Measurements from ENCODE around the gene GRID1. TPM values are rescaled to one million over a fixed set of nuclear protein-coding genes. Genes with fewer than 3 reads are reported as not detected.

Gene GRID1
- total RNA-seq, 1 experiment from 2014 or later = 0.37 TPM

DNA sequence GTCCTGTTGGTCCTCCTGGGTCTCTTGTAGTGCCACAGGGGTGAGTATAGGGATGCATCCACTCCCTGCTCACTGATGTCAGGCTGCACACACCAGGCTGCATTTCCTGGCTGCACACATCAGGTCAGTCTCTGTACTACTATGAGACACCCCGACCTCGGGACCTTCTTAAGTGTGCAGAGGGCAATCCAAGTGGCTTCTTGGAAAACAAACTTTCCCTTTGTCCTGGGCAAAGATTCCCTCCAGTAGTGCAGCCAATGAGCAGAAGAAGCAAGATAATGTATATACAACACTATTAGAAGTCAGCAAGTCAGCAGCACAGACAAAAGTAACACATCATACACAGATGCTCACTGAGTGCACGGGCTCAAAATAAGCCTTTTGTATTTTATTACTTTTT lies 493.5 kb downstream of the GRID1 start:
- H3K27me3 Mint-ChIP-seq (ENCODE audit: low read depth) = no peaks in the 10 kb centered on the region; the same call in 1 of the 2 replicates
- ChIA-PET CTCF (no interaction called here), POLR2A (no interaction called here)
- H3K36me3 Mint-ChIP-seq = peaks cover 22% of the 10 kb centered on the region
- H3K27ac Mint-ChIP-seq = no peak overlapping the region
- ATAC-seq = no peak
- TF ChIP-seq, protein P1, sequence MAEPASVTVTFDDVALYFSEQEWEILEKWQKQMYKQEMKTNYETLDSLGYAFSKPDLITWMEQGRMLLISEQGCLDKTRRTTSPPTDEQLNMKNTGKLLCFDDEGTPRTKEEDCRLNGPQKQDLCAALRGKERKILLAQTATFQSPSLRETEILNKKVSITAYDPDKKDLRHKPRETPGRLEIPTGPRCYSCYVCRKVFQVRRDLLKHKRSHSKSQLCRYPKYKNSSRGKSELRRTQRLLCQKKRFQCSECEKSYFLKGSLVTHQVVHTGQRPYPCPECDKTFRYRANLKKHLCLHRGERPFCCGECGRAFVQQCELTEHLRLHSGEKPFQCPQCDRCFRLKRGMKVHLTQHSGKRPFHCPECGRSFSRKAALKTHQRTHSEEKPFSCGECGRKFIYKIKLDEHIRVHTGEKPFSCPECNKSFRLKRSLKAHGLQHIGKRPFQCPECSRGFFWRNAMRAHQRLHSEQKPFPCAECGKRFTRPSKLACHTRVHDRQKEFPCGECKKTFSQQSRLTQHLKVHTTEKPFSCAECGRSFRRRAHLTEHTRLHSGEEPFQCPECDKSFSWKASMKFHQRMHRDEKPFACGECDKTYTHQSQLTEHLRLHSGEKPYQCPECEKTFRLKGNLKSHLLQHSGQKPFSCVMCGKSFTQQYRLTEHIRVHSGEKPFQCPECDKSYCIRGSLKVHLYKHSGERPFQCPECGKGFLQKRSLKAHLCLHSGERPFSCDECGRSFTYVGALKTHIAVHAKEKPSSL (CRISPR knock-in tag; conservative IDR thresholded peaks at IDR 0.05) = no peak
- TF ChIP-seq, protein P2, sequence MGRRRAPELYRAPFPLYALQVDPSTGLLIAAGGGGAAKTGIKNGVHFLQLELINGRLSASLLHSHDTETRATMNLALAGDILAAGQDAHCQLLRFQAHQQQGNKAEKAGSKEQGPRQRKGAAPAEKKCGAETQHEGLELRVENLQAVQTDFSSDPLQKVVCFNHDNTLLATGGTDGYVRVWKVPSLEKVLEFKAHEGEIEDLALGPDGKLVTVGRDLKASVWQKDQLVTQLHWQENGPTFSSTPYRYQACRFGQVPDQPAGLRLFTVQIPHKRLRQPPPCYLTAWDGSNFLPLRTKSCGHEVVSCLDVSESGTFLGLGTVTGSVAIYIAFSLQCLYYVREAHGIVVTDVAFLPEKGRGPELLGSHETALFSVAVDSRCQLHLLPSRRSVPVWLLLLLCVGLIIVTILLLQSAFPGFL (CRISPR knock-in tag; IDR thresholded peaks at IDR 0.05; ENCODE audit: borderline replicate concordance) = no peak
- TF ChIP-seq JUN (CRISPR knock-in tag; IDR thresholded peaks at IDR 0.05) (no peak), SMAD3 (CRISPR knock-in tag; IDR thresholded peaks at IDR 0.05; ENCODE audit: borderline replicate concordance) (no peak), ELF4 (CRISPR knock-in tag; IDR thresholded peaks at IDR 0.05; ENCODE audit: low read depth) (no peak), ZNF263 (CRISPR knock-in tag; IDR thresholded peaks at IDR 0.05; ENCODE audit: low read depth) (no peak)
- TF ChIP-seq, protein P3, sequence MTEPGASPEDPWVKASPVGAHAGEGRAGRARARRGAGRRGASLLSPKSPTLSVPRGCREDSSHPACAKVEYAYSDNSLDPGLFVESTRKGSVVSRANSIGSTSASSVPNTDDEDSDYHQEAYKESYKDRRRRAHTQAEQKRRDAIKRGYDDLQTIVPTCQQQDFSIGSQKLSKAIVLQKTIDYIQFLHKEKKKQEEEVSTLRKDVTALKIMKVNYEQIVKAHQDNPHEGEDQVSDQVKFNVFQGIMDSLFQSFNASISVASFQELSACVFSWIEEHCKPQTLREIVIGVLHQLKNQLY (CRISPR knock-in tag; IDR thresholded peaks at IDR 0.05) = no peak
- TF ChIP-seq, protein P4, sequence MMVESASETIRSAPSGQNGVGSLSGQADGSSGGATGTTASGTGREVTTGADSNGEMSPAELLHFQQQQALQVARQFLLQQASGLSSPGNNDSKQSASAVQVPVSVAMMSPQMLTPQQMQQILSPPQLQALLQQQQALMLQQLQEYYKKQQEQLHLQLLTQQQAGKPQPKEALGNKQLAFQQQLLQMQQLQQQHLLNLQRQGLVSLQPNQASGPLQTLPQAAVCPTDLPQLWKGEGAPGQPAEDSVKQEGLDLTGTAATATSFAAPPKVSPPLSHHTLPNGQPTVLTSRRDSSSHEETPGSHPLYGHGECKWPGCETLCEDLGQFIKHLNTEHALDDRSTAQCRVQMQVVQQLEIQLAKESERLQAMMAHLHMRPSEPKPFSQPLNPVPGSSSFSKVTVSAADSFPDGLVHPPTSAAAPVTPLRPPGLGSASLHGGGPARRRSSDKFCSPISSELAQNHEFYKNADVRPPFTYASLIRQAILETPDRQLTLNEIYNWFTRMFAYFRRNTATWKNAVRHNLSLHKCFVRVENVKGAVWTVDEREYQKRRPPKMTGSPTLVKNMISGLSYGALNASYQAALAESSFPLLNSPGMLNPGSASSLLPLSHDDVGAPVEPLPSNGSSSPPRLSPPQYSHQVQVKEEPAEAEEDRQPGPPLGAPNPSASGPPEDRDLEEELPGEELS (CRISPR knock-in tag; IDR thresholded peaks at IDR 0.05) = no peak
- TF ChIP-seq, protein P5, sequence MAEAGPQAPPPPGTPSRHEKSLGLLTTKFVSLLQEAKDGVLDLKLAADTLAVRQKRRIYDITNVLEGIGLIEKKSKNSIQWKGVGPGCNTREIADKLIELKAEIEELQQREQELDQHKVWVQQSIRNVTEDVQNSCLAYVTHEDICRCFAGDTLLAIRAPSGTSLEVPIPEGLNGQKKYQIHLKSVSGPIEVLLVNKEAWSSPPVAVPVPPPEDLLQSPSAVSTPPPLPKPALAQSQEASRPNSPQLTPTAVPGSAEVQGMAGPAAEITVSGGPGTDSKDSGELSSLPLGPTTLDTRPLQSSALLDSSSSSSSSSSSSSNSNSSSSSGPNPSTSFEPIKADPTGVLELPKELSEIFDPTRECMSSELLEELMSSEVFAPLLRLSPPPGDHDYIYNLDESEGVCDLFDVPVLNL (CRISPR knock-in tag; IDR thresholded peaks at IDR 0.05; ENCODE audit: borderline replicate concordance, low read depth) = no peak
- TF ChIP-seq, protein P6, sequence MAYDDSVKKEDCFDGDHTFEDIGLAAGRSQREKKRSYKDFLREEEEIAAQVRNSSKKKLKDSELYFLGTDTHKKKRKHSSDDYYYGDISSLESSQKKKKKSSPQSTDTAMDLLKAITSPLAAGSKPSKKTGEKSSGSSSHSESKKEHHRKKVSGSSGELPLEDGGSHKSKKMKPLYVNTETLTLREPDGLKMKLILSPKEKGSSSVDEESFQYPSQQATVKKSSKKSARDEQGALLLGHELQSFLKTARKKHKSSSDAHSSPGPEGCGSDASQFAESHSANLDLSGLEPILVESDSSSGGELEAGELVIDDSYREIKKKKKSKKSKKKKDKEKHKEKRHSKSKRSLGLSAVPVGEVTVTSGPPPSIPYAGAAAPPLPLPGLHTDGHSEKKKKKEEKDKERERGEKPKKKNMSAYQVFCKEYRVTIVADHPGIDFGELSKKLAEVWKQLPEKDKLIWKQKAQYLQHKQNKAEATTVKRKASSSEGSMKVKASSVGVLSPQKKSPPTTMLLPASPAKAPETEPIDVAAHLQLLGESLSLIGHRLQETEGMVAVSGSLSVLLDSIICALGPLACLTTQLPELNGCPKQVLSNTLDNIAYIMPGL (CRISPR knock-in tag; IDR thresholded peaks at IDR 0.05) = no peak
- TF ChIP-seq, protein P7, sequence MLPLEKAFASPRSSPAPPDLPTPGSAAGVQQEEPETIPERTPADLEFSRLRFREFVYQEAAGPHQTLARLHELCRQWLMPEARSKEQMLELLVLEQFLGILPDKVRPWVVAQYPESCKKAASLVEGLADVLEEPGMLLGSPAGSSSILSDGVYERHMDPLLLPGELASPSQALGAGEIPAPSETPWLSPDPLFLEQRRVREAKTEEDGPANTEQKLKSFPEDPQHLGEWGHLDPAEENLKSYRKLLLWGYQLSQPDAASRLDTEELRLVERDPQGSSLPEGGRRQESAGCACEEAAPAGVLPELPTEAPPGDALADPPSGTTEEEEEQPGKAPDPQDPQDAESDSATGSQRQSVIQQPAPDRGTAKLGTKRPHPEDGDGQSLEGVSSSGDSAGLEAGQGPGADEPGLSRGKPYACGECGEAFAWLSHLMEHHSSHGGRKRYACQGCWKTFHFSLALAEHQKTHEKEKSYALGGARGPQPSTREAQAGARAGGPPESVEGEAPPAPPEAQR (CRISPR knock-in tag; IDR thresholded peaks at IDR 0.05) = no peak
- TF ChIP-seq, protein P8, sequence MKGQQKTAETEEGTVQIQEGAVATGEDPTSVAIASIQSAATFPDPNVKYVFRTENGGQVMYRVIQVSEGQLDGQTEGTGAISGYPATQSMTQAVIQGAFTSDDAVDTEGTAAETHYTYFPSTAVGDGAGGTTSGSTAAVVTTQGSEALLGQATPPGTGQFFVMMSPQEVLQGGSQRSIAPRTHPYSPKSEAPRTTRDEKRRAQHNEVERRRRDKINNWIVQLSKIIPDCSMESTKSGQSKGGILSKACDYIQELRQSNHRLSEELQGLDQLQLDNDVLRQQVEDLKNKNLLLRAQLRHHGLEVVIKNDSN (CRISPR knock-in tag; IDR thresholded peaks at IDR 0.05) = no peak
- TF ChIP-seq, protein P9, sequence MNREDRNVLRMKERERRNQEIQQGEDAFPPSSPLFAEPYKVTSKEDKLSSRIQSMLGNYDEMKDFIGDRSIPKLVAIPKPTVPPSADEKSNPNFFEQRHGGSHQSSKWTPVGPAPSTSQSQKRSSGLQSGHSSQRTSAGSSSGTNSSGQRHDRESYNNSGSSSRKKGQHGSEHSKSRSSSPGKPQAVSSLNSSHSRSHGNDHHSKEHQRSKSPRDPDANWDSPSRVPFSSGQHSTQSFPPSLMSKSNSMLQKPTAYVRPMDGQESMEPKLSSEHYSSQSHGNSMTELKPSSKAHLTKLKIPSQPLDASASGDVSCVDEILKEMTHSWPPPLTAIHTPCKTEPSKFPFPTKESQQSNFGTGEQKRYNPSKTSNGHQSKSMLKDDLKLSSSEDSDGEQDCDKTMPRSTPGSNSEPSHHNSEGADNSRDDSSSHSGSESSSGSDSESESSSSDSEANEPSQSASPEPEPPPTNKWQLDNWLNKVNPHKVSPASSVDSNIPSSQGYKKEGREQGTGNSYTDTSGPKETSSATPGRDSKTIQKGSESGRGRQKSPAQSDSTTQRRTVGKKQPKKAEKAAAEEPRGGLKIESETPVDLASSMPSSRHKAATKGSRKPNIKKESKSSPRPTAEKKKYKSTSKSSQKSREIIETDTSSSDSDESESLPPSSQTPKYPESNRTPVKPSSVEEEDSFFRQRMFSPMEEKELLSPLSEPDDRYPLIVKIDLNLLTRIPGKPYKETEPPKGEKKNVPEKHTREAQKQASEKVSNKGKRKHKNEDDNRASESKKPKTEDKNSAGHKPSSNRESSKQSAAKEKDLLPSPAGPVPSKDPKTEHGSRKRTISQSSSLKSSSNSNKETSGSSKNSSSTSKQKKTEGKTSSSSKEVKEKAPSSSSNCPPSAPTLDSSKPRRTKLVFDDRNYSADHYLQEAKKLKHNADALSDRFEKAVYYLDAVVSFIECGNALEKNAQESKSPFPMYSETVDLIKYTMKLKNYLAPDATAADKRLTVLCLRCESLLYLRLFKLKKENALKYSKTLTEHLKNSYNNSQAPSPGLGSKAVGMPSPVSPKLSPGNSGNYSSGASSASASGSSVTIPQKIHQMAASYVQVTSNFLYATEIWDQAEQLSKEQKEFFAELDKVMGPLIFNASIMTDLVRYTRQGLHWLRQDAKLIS (CRISPR knock-in tag; IDR thresholded peaks at IDR 0.05; ENCODE audit: borderline replicate concordance) = no peak
- TF ChIP-seq, protein P10, sequence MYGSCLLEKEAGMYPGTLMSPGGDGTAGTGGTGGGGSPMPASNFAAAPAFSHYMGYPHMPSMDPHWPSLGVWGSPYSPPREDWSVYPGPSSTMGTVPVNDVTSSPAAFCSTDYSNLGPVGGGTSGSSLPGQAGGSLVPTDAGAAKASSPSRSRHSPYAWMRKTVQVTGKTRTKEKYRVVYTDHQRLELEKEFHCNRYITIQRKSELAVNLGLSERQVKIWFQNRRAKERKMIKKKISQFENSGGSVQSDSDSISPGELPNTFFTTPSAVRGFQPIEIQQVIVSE (CRISPR knock-in tag; IDR thresholded peaks at IDR 0.05; ENCODE audit: borderline replicate concordance) = no peak
- TF ChIP-seq, protein P11, sequence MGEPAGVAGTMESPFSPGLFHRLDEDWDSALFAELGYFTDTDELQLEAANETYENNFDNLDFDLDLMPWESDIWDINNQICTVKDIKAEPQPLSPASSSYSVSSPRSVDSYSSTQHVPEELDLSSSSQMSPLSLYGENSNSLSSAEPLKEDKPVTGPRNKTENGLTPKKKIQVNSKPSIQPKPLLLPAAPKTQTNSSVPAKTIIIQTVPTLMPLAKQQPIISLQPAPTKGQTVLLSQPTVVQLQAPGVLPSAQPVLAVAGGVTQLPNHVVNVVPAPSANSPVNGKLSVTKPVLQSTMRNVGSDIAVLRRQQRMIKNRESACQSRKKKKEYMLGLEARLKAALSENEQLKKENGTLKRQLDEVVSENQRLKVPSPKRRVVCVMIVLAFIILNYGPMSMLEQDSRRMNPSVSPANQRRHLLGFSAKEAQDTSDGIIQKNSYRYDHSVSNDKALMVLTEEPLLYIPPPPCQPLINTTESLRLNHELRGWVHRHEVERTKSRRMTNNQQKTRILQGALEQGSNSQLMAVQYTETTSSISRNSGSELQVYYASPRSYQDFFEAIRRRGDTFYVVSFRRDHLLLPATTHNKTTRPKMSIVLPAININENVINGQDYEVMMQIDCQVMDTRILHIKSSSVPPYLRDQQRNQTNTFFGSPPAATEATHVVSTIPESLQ (CRISPR knock-in tag; IDR thresholded peaks at IDR 0.05) = no peak
- H3K9me3 Mint-ChIP-seq = peaks cover 25% of the 10 kb centered on the region
- DNase-seq (ENCODE audit: low spot score) = no peak
- H3K4me3 Mint-ChIP-seq = no peak overlapping the region
- peaks cover 2% of the 10 kb centered on the region; the same call in 1 of the 2 replicates for H3K4me1 Mint-ChIP-seq

Data from WTC11 (cell line).